Activated CD4-positive, alpha-beta T cell treated with anti-CD3 and anti-CD28 coated beads for 1 hour (primary cell): ENCODE results near the gene CDKN2C.
"Not testable (repeated sequence)": the region's sequence is repeated elsewhere in the genome, so short reads cannot be mapped to it uniquely, and the experiment has no call there.

ENCODE experiments used
- DNase-seq: peaks from one replicate; pipeline ENCODE4 v3.0.0-alpha.2; 2020

The CDKN2C gene

DNA sequence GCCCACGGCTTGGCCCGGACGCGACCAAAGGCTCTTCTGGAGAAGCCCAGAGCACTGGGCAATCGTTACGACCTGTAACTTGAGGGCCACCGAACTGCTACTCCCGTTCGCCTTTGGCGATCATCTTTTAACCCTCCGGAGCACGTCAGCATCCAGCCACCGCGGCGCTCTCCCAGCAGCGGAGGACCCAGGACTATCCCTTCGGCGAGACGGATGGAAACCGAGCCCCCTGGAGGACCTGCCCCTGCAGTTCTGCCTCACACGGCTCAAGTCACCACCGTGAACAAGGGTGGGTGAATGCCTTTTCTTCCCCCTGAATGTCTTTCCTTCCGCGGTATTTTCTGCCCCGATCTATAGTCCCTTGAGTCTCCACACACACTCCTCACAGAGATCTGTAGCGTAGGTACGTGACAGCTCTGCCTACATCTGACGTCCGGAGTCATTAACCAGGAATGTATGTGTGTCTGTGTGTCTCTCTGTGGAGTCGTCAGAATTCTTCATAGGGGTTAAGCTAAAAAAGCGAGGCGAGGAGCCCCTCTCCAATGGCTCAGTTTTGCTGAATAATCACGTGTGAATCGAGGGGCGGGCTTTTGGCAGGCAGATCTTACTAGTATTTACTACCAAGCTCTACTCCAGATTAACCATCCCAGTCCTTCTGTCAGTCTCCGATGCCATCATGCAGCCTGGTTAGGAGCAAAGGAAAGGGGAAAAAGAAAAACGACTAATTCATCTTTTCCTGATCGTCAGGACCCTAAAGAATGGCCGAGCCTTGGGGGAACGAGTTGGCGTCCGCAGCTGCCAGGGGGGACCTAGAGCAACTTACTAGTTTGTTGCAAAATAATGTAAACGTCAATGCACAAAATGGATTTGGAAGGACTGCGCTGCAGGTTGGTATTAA, at the start of gene CDKN2C:
Gene CDKN2C, plus strand, starts transcription at position 635 of the 898 bp plus-strand sequence. Its CDS starts 124 bp downstream, at position 759.
- DNase-seq: peak; percentile 34

DNA sequence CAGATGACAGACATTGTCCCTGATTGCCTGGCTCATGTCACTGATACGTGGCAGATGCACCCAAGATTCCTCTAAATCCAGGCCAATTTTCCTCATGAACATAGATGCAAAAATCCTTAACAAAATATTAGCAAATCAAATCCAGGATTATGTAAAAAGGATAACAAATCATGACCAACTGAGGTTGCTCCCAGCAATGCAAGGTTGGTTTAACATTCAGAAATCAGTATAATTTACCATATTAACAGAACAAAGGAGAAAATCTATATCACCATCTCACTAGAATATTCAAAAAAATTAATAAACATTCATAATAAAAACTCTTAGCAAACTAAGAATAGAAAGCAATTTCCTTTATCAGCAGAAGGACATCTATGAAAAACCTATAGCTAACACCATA, 49.6 kb upstream of the CDKN2C start:
- DNase-seq: no peak

DNA sequence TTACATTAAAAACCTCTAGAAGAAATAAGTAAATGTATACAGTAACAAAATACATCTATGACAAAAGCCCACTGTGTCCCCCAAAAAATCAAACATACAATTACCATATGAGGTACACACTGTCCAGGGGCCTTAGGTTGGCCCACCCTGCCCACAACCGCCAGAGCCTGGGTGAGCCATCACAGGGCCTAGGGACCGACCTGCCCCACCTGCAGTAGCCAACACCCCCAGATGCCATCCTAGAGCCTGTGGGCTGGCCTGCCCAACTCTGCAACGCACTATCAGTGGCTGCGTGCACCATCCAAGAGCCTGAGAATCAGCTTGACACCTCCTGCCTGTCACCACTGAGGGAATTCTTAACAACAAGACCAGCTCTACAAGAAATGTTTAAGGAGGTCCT, 49.0 kb upstream of the CDKN2C start:
- no peak for DNase-seq

DNA sequence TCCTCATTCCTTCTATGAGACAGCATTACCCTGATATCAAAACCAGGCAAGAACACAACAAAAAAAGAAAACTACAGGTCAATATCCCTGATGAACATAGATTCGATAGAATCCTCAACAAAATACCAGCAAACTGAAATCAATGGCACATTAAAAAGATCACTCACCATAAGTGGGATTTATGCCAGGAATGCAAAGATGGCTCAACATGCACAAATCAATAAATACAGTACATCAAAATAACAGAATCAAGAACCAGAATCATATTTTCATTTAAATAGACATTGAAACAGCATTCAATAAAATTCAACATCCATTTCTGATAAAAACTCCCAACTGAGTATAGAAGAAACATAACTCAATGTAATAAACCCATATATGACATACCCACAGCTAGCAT, 46.5 kb upstream of the CDKN2C start:
- DNase-seq: no peak

DNA sequence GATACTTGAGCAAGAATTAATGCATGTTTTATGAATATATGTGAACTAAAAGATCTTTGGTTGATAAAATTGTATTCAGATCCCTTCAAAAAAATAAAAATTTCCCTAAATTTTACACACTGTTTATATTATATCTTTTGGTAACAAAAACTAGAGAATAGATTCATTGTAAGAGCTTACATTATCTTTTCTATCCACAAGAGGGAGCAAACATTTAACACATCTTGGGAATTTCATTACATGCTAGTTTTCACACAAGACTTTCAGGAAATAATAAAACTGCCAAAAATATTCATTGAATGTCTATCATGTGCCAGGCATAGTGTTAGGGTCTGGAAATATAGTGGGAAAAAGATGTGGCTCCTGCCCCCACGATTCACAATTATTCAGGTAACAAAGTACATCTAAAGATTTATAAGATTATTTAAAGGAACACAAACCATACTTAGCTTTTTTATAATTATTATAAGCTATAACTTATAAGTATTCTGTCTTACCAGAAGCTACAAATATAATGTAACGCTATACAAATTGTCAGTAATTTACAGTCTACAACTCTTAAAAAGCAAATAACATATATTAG, 40.6 kb upstream of the CDKN2C start:
- DNase-seq: no peak

DNA sequence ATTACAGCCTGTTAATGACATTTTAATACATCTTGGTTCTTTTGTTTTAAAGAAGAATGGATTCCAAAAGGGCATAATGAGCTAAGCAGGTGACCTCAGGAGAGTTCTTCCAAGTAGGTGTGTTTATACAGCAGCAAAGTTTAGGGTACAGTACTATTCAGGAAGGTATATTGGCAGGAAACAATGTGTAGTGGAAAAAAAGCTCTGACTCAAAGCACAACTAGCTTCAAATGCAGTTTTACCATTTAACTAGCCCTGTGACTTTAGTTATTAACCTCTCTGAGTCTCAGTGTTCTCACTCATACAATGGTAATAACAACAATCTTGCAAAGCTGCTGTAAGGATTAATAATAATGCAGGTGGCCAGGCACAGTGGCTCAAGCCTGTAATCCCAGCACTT, 39.9 kb upstream of the CDKN2C start:
- DNase-seq: no peak

DNA sequence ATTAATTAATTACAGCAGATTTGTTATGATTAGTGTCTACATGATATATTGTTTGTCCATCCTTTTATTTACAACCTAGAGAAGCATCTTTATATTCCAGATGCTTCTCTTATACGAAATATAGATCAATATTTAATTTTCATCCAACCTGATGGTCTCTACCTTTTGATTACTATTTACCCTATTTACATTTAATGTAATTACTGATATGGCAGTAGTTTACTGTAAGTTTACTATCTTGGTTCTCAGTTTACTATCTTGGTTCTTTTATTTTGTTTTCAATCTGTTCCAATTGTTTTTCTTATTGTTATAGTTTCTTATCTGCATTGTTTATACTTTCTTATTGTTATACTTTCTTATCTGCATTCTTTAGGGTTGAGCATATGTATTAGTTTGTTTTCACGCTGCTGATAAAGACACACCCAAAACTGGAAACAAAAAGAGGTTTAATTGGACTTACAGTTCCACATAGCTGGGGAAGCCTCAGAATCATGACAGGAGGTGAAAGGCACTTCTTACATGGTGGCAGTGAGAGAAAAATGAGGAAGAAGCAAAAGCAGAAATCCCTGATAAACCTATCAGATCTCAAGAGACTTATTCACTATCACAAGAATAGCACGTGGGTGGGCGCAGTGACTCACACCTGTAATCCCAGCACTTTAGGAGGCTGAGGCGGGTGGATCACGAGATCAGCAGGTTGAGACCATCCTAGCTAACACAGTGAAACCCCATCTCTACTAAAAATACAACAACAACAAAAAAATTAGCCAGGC, 38.9 kb upstream of the CDKN2C start:
- DNase-seq: no peak

DNA sequence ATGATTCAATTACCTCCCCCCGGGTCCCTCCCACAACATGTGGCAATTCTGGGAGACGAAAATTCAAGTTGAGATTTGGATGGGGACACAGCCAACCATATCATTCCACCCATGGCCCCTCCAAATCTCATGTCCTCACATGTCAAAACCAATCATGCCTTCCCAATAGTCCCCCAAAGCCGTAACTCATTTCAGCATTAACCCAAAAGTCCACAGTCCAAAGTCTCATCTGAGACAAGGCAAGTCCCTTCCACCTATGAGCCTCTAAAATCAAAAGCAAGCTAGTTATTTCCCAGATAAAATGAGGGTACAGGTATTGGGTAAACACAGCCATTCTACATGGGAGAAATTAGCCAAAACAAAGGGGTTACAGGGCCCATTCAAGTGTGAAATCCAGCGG, 38.0 kb upstream of the CDKN2C start:
- not testable (repeated sequence) for DNase-seq

DNA sequence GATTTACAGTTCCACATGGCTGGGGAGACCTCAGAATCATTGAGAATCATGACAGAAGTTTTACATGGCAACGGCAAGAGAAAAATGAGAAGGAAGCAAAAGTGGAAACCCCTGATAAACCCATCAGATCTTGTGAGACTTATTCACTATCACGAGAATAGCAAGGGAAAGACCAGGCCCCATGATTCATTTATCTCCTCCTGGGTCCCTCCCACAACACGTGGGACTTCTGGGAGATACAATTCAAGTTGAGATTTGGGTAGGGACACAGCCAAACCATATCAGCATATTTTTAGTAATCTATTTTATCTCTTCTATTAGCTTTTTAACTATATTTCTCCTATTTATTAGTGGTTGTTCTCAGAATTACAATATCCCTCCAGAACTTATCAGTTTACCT, 36.3 kb upstream of the CDKN2C start:
- DNase-seq: not testable (repeated sequence)

DNA sequence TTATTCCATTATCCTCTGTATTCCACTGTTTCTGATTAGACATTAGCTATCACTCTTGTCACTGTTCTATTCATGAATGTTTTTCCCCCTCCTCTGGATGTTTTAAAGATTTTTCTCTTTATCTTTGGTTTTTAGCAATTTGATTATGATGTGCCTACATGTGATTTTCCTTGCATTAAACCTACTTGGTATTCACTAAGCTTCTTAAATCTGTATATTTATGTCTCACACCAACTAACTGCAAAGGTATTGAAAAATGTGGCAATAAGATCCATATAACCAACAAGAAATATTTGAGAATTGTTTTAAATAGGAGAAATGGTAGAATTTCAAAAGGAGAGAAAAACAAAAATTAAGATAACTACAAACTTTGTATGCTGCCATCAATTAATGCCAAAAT, 35.2 kb upstream of the CDKN2C start:
- no peak for DNase-seq

DNA sequence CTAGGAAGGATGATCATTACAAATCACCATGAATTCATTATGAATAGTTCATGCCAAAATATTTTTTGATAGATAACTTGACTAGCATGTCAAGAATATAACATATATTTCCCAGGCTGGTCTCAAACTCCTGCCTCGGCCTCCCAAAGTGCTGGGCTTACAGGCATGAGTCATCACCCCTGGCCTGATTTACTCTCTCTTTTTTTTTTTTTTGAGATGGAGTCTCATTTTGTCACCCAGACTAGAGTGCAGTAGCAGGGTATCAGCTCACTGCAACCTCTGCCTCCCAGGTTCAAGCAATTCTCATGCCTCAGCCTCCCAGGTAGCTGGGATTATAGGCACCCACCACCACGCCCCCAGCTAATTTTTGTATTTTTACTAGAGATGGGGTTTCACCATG, 34.8 kb upstream of the CDKN2C start:
- not testable (repeated sequence) for DNase-seq

DNA sequence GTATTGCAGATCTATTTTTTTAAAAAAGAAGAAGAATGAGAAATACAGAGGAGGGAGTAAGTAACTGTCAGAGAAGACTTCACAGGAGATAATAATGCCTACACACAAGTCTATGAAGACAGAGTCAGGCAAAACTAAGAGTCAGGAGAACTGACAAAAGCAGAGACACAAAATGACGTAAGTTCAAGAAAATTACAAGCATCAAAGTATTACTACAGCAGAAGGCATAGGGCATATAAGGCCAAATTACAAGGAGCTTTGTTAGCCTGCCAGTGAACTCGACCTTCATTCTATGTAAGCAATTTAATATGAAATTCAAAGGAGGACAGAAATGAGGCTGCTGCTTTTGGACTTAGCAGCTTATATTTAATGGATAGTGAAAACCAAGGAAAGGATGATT, 33.7 kb upstream of the CDKN2C start:
- DNase-seq: no peak

DNA sequence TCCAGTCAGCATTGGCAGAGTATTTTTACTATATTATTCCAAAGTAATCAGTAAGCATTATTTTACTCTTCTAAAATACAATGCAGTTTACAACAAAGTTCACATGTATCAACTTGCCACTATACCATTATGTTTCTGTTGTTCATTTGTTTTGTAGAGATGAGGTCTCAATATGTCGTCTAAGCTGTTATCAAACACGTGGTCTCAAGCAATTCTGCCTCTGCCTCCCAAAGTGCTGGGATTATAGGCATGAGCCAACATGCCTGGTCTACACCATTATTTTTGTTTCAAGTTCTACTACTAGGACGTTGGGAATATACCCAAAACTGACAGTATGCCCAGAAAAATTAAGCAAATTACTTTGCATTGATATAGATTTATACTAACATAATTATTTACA, 29.8 kb upstream of the CDKN2C start:
- no peak for DNase-seq

DNA sequence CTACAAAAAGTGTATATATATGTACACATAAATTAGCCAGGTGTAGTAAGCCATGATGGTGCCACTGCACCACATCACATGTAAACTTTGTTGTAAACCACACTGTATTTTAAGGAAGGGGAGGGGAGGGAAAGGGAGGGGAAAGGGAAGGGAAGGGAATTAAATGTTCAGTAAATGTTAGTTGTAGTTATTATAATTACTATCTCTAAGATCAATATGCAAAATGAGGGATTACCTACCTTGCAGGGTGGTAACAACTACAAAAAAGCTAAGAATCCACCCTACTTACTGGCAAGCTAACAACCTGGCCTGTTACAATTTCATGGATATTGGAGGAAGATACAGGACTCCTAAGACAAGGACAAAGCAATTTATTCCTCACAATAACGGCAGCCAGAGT, 27.7 kb upstream of the CDKN2C start:
- no peak for DNase-seq

DNA sequence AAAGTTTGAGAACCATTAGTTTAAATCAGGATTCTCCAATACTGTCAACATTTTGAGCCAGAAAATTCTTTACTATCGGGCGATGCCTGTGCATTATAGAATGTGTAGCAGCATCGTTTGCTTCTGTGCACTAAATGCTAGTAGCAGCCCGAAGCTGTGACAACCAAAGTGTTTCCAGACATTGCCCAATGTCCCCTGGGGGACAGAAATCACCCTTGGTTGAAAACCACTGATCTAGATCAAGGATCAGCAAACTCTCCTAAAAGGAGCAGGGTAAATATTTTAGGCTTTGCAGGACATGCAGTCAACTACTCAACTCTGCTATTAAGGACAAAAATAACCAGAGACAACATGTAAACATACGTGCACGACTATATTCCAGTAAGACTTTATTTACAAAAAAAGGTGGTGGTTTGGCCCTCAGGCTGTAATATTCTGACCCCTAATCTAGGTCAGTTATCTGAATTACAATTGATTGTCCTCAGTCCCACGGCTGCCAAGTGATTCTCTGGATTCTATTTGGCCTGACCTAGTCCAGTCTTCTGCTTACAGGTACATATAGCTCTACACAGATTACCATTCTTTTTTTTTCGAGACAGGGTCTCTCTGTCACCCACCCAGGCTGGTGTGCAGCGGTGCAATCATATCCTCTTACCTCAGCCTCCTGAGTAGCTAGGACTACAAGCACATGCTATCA, 20.6 kb upstream of the CDKN2C start:
- no peak for DNase-seq

DNA sequence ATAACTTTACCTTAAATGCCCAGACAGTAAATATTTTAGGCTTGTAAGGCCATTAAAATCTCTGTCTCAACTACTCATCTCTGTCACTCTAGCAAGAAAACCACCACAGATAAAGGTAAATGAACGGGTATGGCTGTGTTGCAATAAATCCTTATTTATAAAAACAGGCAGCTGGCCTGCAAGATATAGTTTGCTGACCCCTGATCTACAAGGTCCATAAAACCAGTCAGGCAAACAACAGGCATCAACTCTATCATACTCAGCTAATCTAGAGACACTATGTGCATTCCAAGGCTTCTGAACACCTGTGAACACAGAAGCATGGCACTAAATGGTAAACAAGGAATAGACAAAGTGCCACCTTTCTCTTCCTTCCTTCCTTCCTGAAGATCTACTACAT, 19.6 kb upstream of the CDKN2C start:
- DNase-seq: no peak

DNA sequence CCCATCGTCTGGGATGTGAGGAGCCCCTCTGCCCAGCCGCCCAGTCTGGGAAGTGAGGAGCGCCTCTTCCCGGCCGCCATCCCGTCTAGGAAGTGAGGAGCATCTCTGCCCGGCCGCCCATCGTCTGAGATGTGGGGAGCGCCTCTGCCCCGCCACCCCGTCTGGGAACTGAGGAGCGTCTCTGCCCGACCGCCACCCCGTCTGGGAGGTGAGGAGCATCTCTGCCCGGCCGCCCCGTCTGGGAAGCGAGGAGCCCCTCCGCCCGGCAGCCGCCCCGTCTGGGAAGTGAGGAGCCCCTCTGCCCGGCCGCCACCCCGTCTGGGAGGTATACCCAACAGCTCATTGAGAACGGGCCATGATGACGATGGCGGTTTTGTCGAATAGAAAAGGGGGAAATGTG, 17.5 kb upstream of the CDKN2C start:
- DNase-seq: not testable (repeated sequence)

DNA sequence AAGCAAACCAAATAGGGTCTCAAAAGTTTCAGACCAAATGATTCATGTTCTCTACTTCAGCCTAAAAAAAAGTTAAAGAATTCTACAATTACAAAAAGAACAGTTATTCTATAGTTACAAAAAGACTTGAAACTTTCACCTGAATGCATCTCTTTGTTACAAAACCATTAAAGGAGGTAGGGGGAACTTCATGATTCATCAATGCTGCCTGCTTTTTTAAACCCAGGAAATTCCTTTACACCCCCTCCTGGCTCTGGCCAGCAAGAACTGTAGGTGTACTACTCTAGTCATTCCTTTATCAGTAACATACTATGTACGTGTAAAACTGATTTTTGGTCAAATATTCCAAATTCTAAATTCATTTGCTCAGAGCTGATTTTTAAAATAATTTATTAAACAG, 14.9 kb upstream of the CDKN2C start:
- DNase-seq: no peak

DNA sequence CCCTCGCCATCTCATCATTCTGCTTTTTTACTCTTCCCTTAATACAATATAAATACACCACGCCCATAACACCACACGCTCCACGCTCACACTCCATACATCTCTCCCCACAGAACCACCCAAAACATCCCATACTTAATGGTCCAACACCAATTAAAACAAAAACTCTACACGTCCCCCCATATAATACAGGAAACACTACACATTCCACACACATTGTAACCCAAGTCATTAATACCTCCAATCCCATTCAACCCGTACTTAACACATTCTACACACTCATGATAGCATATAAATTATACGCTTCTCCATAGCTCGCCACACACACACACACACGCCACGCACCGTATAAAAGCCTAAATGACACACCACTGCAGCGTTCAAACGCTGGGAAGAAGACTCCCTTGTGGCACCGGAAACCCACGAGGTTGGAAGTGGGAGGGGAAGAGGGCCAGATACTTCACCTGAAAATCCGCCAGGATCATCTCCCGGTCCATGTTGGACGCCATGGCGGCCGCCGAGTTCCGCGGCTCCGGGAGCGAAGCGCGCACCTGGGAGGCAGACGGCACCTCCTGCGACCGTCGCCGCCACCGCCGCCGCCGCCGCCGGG, 10.6 kb upstream of the CDKN2C start:
- no peak for DNase-seq

DNA sequence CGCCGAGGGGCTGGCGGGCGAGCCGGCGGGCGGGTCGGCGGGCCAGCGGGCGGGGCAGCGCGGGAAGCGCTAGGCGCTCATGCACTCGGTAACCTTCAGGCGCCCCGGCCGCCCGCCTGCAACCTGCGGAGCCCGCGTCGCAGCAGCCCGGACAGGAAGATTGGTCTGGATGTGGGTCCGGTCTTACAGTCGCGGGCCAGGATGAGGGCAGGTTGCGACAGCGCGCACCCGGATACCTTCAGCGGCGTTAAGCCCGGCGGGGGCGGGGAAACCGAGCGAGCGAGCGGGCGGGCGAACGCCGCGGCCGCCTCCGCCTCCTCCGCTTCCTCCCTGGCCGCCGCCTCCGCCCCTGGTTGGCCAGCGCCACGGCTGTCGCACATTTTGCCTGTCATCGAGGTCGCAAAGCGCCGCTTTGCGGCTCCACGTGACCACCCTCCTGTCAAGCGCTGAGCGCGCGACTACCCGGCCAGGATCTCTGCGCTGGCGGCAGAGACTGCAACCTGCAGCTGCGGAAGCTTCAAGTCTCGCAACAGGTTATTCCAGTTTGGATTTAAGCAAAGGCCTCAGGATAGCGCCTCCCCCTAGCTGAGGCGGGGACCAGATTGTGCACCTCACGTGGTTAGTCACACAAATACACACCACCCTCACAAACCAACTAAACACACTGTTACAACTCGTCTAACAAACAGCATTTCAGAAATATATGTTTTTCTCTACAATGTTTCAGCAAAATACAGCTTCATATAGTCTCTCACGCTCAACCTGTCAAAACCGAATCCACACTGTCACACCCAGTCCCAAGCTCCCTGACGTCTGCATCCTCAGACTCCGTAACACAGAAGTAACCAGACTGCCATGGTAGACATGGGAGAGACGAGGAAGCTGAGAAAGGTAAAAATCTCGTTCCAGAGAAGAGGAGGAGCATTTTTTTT, 9.9 kb upstream of the CDKN2C start, which contains the start of gene FAF1:
Gene FAF1, minus strand, starts transcription at position 355 of the 932 bp plus-strand sequence. CDS start 456 bp downstream, outside the sequence.
- peak; percentile 97 for DNase-seq

DNA sequence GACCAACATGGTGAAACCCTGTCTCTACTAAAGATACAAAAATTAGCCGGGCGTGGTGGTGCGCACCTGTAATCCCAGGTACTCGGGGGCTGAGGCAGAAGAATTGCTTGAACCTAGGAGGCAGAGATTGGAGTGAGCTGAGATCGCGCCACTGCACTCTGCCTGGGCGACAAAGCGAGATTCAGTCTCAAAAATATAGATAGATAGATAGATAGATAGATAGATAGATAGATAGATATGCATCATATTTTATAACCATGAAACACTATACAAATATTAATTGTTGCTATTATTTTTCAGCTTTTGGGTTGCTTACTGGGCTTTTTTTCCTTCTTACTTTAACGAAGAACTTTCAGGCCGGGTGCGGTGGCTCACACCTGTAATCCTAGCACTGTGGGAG, 5.2 kb upstream of the CDKN2C start:
- no peak for DNase-seq
